Measurements from ENCODE around the gene TGM2.

TGM2 gene

GRCh38 chr20:38197217-38197616 lies 32.1 kb upstream of the TGM2 start:
- H3K79me2 ChIP-seq (ENCODE audit: insufficient read depth, low read depth), result no peaks in the 10 kb centered on the region
- no peak overlapping the region for H3K27ac ChIP-seq
- H3K4me3 ChIP-seq (IDR thresholded peaks at IDR 0.05; ENCODE audit: insufficient read depth, low read depth, low read length), result no peak overlapping the region
- no peak overlapping the region for H3K4me2 ChIP-seq
- H4K20me1 ChIP-seq (ENCODE audit: insufficient read depth), result no peaks in the 10 kb centered on the region
- H2AFZ ChIP-seq (ENCODE audit: low read depth), result no peak overlapping the region
- H3K36me3 ChIP-seq (ENCODE audit: insufficient read depth), result no peaks in the 10 kb centered on the region
- no peaks in the 10 kb centered on the region for H3K27me3 ChIP-seq (ENCODE audit: insufficient read depth, low read depth)
- TF ChIP-seq CTCF (conservative IDR thresholded peaks at IDR 0.05; ENCODE audit: low read depth, low read length), result no peak
- H3K4me1 ChIP-seq (ENCODE audit: low read depth, poor library complexity, severe bottlenecking), result no peaks in the 10 kb centered on the region
- no peak overlapping the region for H3K9ac ChIP-seq

GRCh38 chr20:38196592-38196991 lies 31.5 kb upstream of the TGM2 start:
- Histone ChIP-seq H3K27me3 (ENCODE audit: insufficient read depth, low read depth) (no peaks in the 10 kb centered on the region), H3K4me3 (IDR thresholded peaks at IDR 0.05; ENCODE audit: insufficient read depth, low read depth, low read length) (no peak overlapping the region), H3K4me2 (no peak overlapping the region), H3K36me3 (ENCODE audit: insufficient read depth) (no peaks in the 10 kb centered on the region), H3K79me2 (ENCODE audit: insufficient read depth, low read depth) (no peaks in the 10 kb centered on the region), H3K4me1 (ENCODE audit: low read depth, poor library complexity, severe bottlenecking) (no peaks in the 10 kb centered on the region), H3K27ac (no peak overlapping the region), H2AFZ (ENCODE audit: low read depth) (no peak overlapping the region), H3K9ac (no peak overlapping the region), H4K20me1 (ENCODE audit: insufficient read depth) (no peaks in the 10 kb centered on the region)
- no peak for TF ChIP-seq CTCF (conservative IDR thresholded peaks at IDR 0.05; ENCODE audit: low read depth, low read length)

GRCh38 chr20:38196076-38196475 lies 31.0 kb upstream of the TGM2 start:
- Histone ChIP-seq H3K4me2 (no peak overlapping the region), H4K20me1 (ENCODE audit: insufficient read depth) (no peaks in the 10 kb centered on the region), H3K36me3 (ENCODE audit: insufficient read depth) (no peaks in the 10 kb centered on the region), H3K27ac (no peak overlapping the region), H2AFZ (ENCODE audit: low read depth) (no peak overlapping the region), H3K9ac (no peak overlapping the region), H3K27me3 (ENCODE audit: insufficient read depth, low read depth) (no peaks in the 10 kb centered on the region), H3K79me2 (ENCODE audit: insufficient read depth, low read depth) (no peaks in the 10 kb centered on the region), H3K4me3 (IDR thresholded peaks at IDR 0.05; ENCODE audit: insufficient read depth, low read depth, low read length) (no peak overlapping the region), H3K4me1 (ENCODE audit: low read depth, poor library complexity, severe bottlenecking) (no peaks in the 10 kb centered on the region)
- TF ChIP-seq CTCF (conservative IDR thresholded peaks at IDR 0.05; ENCODE audit: low read depth, low read length), result no peak

GRCh38 chr20:38195521-38195920 lies 30.5 kb upstream of the TGM2 start:
- no peak overlapping the region for H3K4me3 ChIP-seq (IDR thresholded peaks at IDR 0.05; ENCODE audit: insufficient read depth, low read depth, low read length)
- H2AFZ ChIP-seq (ENCODE audit: low read depth), result no peak overlapping the region
- no peaks in the 10 kb centered on the region for H3K79me2 ChIP-seq (ENCODE audit: insufficient read depth, low read depth)
- no peak for TF ChIP-seq CTCF (conservative IDR thresholded peaks at IDR 0.05; ENCODE audit: low read depth, low read length)
- no peak overlapping the region for H3K27ac ChIP-seq
- no peak overlapping the region for H3K4me2 ChIP-seq
- no peaks in the 10 kb centered on the region for H3K4me1 ChIP-seq (ENCODE audit: low read depth, poor library complexity, severe bottlenecking)
- no peaks in the 10 kb centered on the region for H3K36me3 ChIP-seq (ENCODE audit: insufficient read depth)
- H4K20me1 ChIP-seq (ENCODE audit: insufficient read depth), result no peaks in the 10 kb centered on the region
- H3K9ac ChIP-seq, result no peak overlapping the region
- H3K27me3 ChIP-seq (ENCODE audit: insufficient read depth, low read depth), result no peaks in the 10 kb centered on the region
